GM23338 (cell line): ENCODE measurements around the gene ABR. TPM values are rescaled to one million over a fixed set of nuclear protein-coding genes. Genes with fewer than 3 reads are reported as not detected.
A peak's percentile ranks its signal among the peaks of the same experiment; 100 is the strongest.

Source experiments
- ATAC-seq: fragments of 200-7000 bp; cut with Tn5 transposase; 3 replicates; pipeline ENCODE4 v1.9.1; 2020
- DNase-seq: peaks from one replicate; pipeline ENCODE4 v3.0.0-alpha.2; 2015; ENCODE audit warnings: low spot score
- H2AFZ ChIP-seq: fragments of 200-600 bp; sonication (generic); 2 replicates; pipeline ENCODE4 v1.8.0; 2016; ENCODE audit warnings: antibody characterized with exemption, mild to moderate bottlenecking, moderate library complexity
- H3F3A ChIP-seq: fragments of 200-600 bp; sonication (generic); replicated peaks from 2 replicates; pipeline ENCODE4 v1.8.0; 2017; ENCODE audit warnings: antibody characterized with exemption, mixed run types, low read depth
- H3K27ac ChIP-seq: fragments of 200-600 bp; sonication (generic); 2 replicates; pipeline ENCODE4 v1.6.1; 2016; ENCODE audit warnings: low read depth
- H3K27me3 ChIP-seq: fragments of 200-600 bp; sonication (generic); 2 replicates; pipeline ENCODE4 v1.8.0; 2016; ENCODE audit warnings: mild to moderate bottlenecking, mixed run types, moderate library complexity; ENCODE audit not compliant: insufficient read depth
- H3K36me3 ChIP-seq: fragments of 200-600 bp; sonication (generic); 2 replicates; pipeline ENCODE4 v1.8.0; 2016; ENCODE audit warnings: mild to moderate bottlenecking; ENCODE audit not compliant: insufficient read depth
- H3K4me1 ChIP-seq: fragments of 200-600 bp; sonication (generic); 2 replicates; pipeline ENCODE4 v1.8.0; 2016; ENCODE audit warnings: mild to moderate bottlenecking, moderate library complexity; ENCODE audit not compliant: insufficient read depth
- H3K4me2 ChIP-seq: fragments of 200-600 bp; sonication (generic); 2 replicates; pipeline ENCODE4 v1.7.1; 2017; ENCODE audit warnings: mixed run types
- H3K4me3 ChIP-seq: fragments of 200-600 bp; sonication (generic); 2 replicates; pipeline ENCODE4 v1.6.1; 2016; ENCODE audit warnings: mixed run types
- H3K79me2 ChIP-seq: fragments of 200-600 bp; sonication (generic); replicated peaks from 2 replicates; pipeline ENCODE4 v1.8.0; 2017; ENCODE audit warnings: mild to moderate bottlenecking; ENCODE audit not compliant: insufficient read depth
- H3K9me2 ChIP-seq: fragments of 200-600 bp; sonication (generic); 2 replicates; pipeline ENCODE4 v1.8.0; 2017; ENCODE audit not compliant: insufficient read depth
- H4K20me1 ChIP-seq: fragments of 200-600 bp; sonication (generic); replicated peaks from 2 replicates; pipeline ENCODE4 v1.8.0; 2017; ENCODE audit warnings: mild to moderate bottlenecking; ENCODE audit not compliant: insufficient read depth
- H3K27ac Mint-ChIP-seq: 2 replicates; pipeline ENCODE4 v1.8.0; 2020; ENCODE audit warnings: inconsistent platforms, mild to moderate bottlenecking, moderate library complexity, mixed read lengths
- H3K27me3 Mint-ChIP-seq: 3 replicates; pipeline ENCODE4 v1.8.0; 2022; ENCODE audit warnings: low read depth, mild to moderate bottlenecking, moderate library complexity, mixed read lengths, inconsistent platforms; ENCODE audit not compliant: insufficient read depth, poor library complexity
- H3K36me3 Mint-ChIP-seq: 3 replicates; pipeline ENCODE4 v1.8.0; 2021; ENCODE audit warnings: low read depth, mild to moderate bottlenecking, inconsistent platforms, moderate library complexity, mixed read lengths
- H3K4me1 Mint-ChIP-seq: 3 replicates; pipeline ENCODE4 v1.8.0; 2020; ENCODE audit warnings: mild to moderate bottlenecking, inconsistent platforms, mixed read lengths
- H3K4me3 Mint-ChIP-seq: 3 replicates; pipeline ENCODE4 v1.8.0; 2021; ENCODE audit warnings: moderate library complexity, mild to moderate bottlenecking, inconsistent platforms, mixed read lengths
- H3K9me3 Mint-ChIP-seq: 3 replicates; pipeline ENCODE4 v1.8.0; 2020; ENCODE audit warnings: moderate library complexity, mild to moderate bottlenecking, inconsistent platforms, mixed read lengths
- CREB1 ChIP-seq: fragments of 250-450 bp; sonication (Bioruptor Pico); IDR thresholded peaks from 2 replicates; pipeline ENCODE4 v1.5.0; 2020; ENCODE audit warnings: low read depth, mild to moderate bottlenecking, moderate library complexity
- CTCF ChIP-seq, 2 experiments: fragments of 200-600 bp in 1 of 2; sonication (generic) in 1 of 2; conservative IDR thresholded peaks; 2 replicates each; pipeline versions ENCODE4 v1.5.1 to v1.6.1; 2016 to 2017; ENCODE audit warnings: antibody characterized with exemption in 2 of 2, low read depth in 2 of 2, mild to moderate bottlenecking in 2 of 2, moderate library complexity in 1 of 2
- EZH2 ChIP-seq: fragments of 200-600 bp; sonication (generic); IDR thresholded peaks from one replicate; pipeline ENCODE4 v1.8.0; 2017; ENCODE audit warnings: antibody characterized with exemption, mild to moderate bottlenecking, low read depth; ENCODE audit not compliant: unreplicated experiment
- EZH2phosphoT487 ChIP-seq: fragments of 200-600 bp; sonication (generic); IDR thresholded peaks from one replicate; pipeline ENCODE4 v1.8.1; 2018; ENCODE audit warnings: antibody characterized with exemption; ENCODE audit not compliant: unreplicated experiment
- JUNB ChIP-seq: IDR thresholded peaks from one replicate; pipeline ENCODE4 v1.6.1; 2016; ENCODE audit warnings: antibody characterized with exemption; ENCODE audit not compliant: unreplicated experiment
- POLR2AphosphoS5 ChIP-seq: IDR thresholded peaks from 2 replicates; pipeline ENCODE4 v1.6.1; 2016; ENCODE audit warnings: antibody characterized with exemption, low read depth
- STAT1 ChIP-seq: IDR thresholded peaks from one replicate; pipeline ENCODE4 v1.6.1; 2016; ENCODE audit warnings: antibody characterized with exemption; ENCODE audit not compliant: unreplicated experiment
- ZNF462 ChIP-seq: fragments of 250-450 bp; sonication (Bioruptor Pico); IDR thresholded peaks from 2 replicates; pipeline ENCODE4 v1.5.0; 2020; ENCODE audit warnings: mild to moderate bottlenecking, moderate library complexity
- polyA plus RNA-seq: library from polyadenylated mRNA; unstranded; fragments of >200 nt; fragmentation: Nextera tagmentation; extraction: Ambion mirVana; gene quantifications from 2 replicates; pipeline ENCODE4 v1.2.1, GENCODE V29; 2016
- total RNA-seq: library from RNA; depleted of rRNA; stranded (reverse); fragments of >200 nt; shearing (Covaris generic); gene quantifications from 2 replicates; pipeline ENCODE4 v1.2.3, GENCODE V29; 2014

Gene ABR
- total and polyA plus RNA-seq, 2 experiments from 2014 or later: 15.0 to 27.7 TPM

- no peak overlapping the region for H3K4me2 ChIP-seq
- TF ChIP-seq EZH2 (no peak), CTCF (conservative IDR thresholded peaks at IDR 0.05; ENCODE audit: low read depth in 2 of 2) (no peak), EZH2phosphoT487 (no peak), JUNB (no peak), STAT1 (no peak), ZNF462 (CRISPR knock-in tag) (no peak), POLR2AphosphoS5 (no peak), CREB1 (CRISPR knock-in tag) (no peak)
- 0 out of 2 replicates have a peak overlapping the region, but pooled peaks have one; percentile 10 for H2AFZ ChIP-seq
- H4K20me1 ChIP-seq: no peaks in the 10 kb centered on the region
- no peak overlapping the region for H3K27ac Mint-ChIP-seq
- H3K27me3 Mint-ChIP-seq: peaks cover 8% of the 10 kb centered on the region
- H3K27me3 ChIP-seq: no peaks in the 10 kb centered on the region
- H3K36me3 Mint-ChIP-seq: no peaks in the 10 kb centered on the region
- no peak for ATAC-seq
- no peak overlapping the region for H3K4me3 Mint-ChIP-seq
- H3K36me3 ChIP-seq: no peaks in the 10 kb centered on the region
- no peak overlapping the region for H3K4me3 ChIP-seq
- H3K9me2 ChIP-seq: no peaks in the 10 kb centered on the region
- no peak for DNase-seq
- H3K9me3 Mint-ChIP-seq: no peaks in the 10 kb centered on the region; the same call in 2 of the 3 replicates
- no peaks in the 10 kb centered on the region for H3F3A ChIP-seq
- H3K4me1 ChIP-seq: no peaks in the 10 kb centered on the region
- no peak overlapping the region for H3K27ac ChIP-seq
- H3K4me1 Mint-ChIP-seq: no peaks in the 10 kb centered on the region
- H3K79me2 ChIP-seq: no peaks in the 10 kb centered on the region
Observed at GRCh38 chr17:986322-986929, 193.4 kb downstream of the ABR start.
